Measurements from ENCODE around the gene RAB3IL1. TPM values are rescaled to one million over a fixed set of nuclear protein-coding genes. Genes with fewer than 3 reads are reported as not detected.
A peak's percentile ranks its signal among the peaks of the same experiment; 100 is the strongest.
"Not testable (repeated sequence)": the region's sequence is repeated elsewhere in the genome, so short reads cannot be mapped to it uniquely, and the experiment has no call there.

The RAB3IL1 gene
- 10 to 100 TPM in 2 of 3 donors, 1 to 10 TPM in 1; 2.6 to 15.0 (median 11.8) TPM for total RNA-seq
- long read RNA-seq, donor 1, transcript RAB3IL1-202 (10 exons, 2,284 nt): major isoform, 9 of 15 reads
- long read RNA-seq, donor 1, partial matches to known transcripts: 3 of 15 reads
- long read RNA-seq, donor 1, other reads (novel, unspliced or antisense): 3 of 15 reads
- long read RNA-seq, donor 2: 0 reads

GRCh38 chr11:61917334-61918109 is at the start of gene RAB3IL1:
RAB3IL1 (minus strand) TSS chr11:61917566; CDS start chr11:61917367, 199 bp downstream.
- peak; percentile 80 for ATAC-seq
- peak; percentile 57 to 69 (median 62) for DNase-seq
- intact Hi-C loops (cut with DNase I, micrococcal nuclease): no loop called here
- H3K36me3 ChIP-seq (ENCODE audit: low read depth): no peaks in the 10 kb centered on the region
- peak within 1 kb of the TSS; percentile 22 for H3K4me3 ChIP-seq
- no peak for TF ChIP-seq CTCF (IDR thresholded peaks at IDR 0.05)
- H3K9me3 ChIP-seq: no peaks in the 10 kb centered on the region
- no peaks in the 10 kb centered on the region for H3K4me1 ChIP-seq (ENCODE audit: low read depth)

- ATAC-seq: no peak
- Histone ChIP-seq H3K9me3 (no peaks in the 10 kb centered on the region), H3K4me3 (peak overlapping the region; percentile 75), H3K36me3 (ENCODE audit: low read depth) (no peaks in the 10 kb centered on the region), H3K4me1 (ENCODE audit: low read depth) (peaks cover 39% of the 10 kb centered on the region)
- no peak for TF ChIP-seq CTCF (IDR thresholded peaks at IDR 0.05)
- peak; percentile 49 to 60 (median 51) for DNase-seq
- intact Hi-C loops (cut with DNase I, micrococcal nuclease): loop anchor here in 1 of 2 donors (5.0 kb wide), 1 partner anchor 81 kb away; no protein-coding TSS in a partner anchor
Observed at GRCh38 chr11:61966734-61967115, 49.4 kb upstream of the RAB3IL1 start.

- H3K4me1 ChIP-seq (ENCODE audit: low read depth): peaks cover 33% of the 10 kb centered on the region
- H3K4me3 ChIP-seq; H3K36me3 ChIP-seq (ENCODE audit: low read depth); ATAC-seq; H3K9me3 ChIP-seq: not testable (repeated sequence)
- intact Hi-C loops (cut with DNase I, micrococcal nuclease): loop anchor here in 1 of 2 donors (5.0 kb wide), 1 partner anchor 83 kb away; no protein-coding TSS in a partner anchor
- peak; percentile 66 to 74 (median 69) for DNase-seq
Observed at GRCh38 chr11:61964666-61965271, 47.4 kb upstream of the RAB3IL1 start.

GRCh38 chr11:61964058-61964665 is 46.8 kb upstream of the RAB3IL1 start:
- ATAC-seq (no peak), DNase-seq (peak in 1 of 3 donors; percentile 19)
- intact Hi-C loops (cut with DNase I, micrococcal nuclease): no loop called here
- Histone ChIP-seq H3K9me3 (no peaks in the 10 kb centered on the region), H3K36me3 (ENCODE audit: low read depth) (no peaks in the 10 kb centered on the region), H3K4me3 (no peak overlapping the region), H3K4me1 (ENCODE audit: low read depth) (peaks cover 27% of the 10 kb centered on the region)
- TF ChIP-seq CTCF (IDR thresholded peaks at IDR 0.05): no peak

GRCh38 chr11:61963282-61964057 is 46.1 kb upstream of the RAB3IL1 start:
- TF ChIP-seq CTCF (IDR thresholded peaks at IDR 0.05): no peak
- no peaks in the 10 kb centered on the region for H3K36me3 ChIP-seq (ENCODE audit: low read depth)
- ATAC-seq (peak; percentile 12), DNase-seq (peak in 2 of 3 donors; percentile 23 to 39)
- no peak overlapping the region for H3K4me3 ChIP-seq
- peaks cover 21% of the 10 kb centered on the region for H3K4me1 ChIP-seq (ENCODE audit: low read depth)
- H3K9me3 ChIP-seq: no peaks in the 10 kb centered on the region
- intact Hi-C loops (cut with DNase I, micrococcal nuclease): no loop called here
